H1 (cell line): ENCODE results near the gene FADS2. TPM values are rescaled to one million over a fixed set of nuclear protein-coding genes. Genes with fewer than 3 reads are reported as not detected.

Experiments used
- CTCF ChIA-PET: fragments of 300-600 bp; sonication (Branson Sonifier 250); formaldehyde crosslinking; loops from one replicate; lab custom pipeline; 2021; ENCODE audit not compliant: partially characterized antibody; lab: Charles Lee
- POLR2A ChIA-PET: fragments of 300-600 bp; sonication (Branson Sonifier 250); formaldehyde crosslinking; loops from one replicate; lab custom pipeline; 2021; ENCODE audit warnings: inconsistent platforms; ENCODE audit not compliant: partially characterized antibody; lab: Charles Lee
- DNase-seq, 2 experiments: peaks; one replicate each; pipeline versions ENCODE4 v3.0.0 to v3.0.0-alpha.2; 2010 to 2022; ENCODE audit warnings: low spot score in 2 of 2, low read depth in 1 of 2, mixed read lengths in 1 of 2
- FAIRE-seq: peaks from 2 replicates; lab custom pipeline; 2011; peaks lifted over from hg19 to GRCh38; lab: Jason Lieb, UNC
- H2AFZ ChIP-seq: 2 replicates; pipeline ENCODE4 v1.8.1; 2012; ENCODE audit warnings: low read length, inconsistent platforms
- H2AK5ac ChIP-seq: 2 replicates; pipeline ENCODE4 v1.6.1; 2013; ENCODE audit warnings: low read depth, low read length
- H2BK120ac ChIP-seq: replicated peaks from 2 replicates; pipeline ENCODE3; 2013; ENCODE audit warnings: low read depth, low read length, inconsistent platforms
- H2BK12ac ChIP-seq: 2 replicates; pipeline ENCODE4 v1.6.1; 2013; ENCODE audit warnings: low read depth, low read length
- H2BK15ac ChIP-seq: 2 replicates; pipeline ENCODE4 v1.6.1; 2013; ENCODE audit warnings: low read length
- H2BK20ac ChIP-seq: 2 replicates; pipeline ENCODE4 v1.6.1; 2013; ENCODE audit warnings: low read length
- H2BK5ac ChIP-seq: 2 replicates; pipeline ENCODE4 v1.6.1; 2013; ENCODE audit warnings: low read depth, low read length
- H3K14ac ChIP-seq: 2 replicates; pipeline ENCODE4 v1.6.1; 2013; ENCODE audit warnings: inconsistent platforms; ENCODE audit not compliant: insufficient read length
- H3K18ac ChIP-seq: 2 replicates; pipeline ENCODE4 v1.6.1; 2013; ENCODE audit warnings: low read length; ENCODE audit errors: extremely low read depth
- H3K23ac ChIP-seq: 2 replicates; pipeline ENCODE4 v1.6.1; 2013; ENCODE audit warnings: inconsistent platforms; ENCODE audit not compliant: insufficient read length
- H3K23me2 ChIP-seq: 2 replicates; pipeline ENCODE4 v1.6.1; 2013; ENCODE audit warnings: low read depth, low read length
- H3K27ac ChIP-seq: 2 replicates; pipeline ENCODE4 v1.6.1; 2011; ENCODE audit warnings: low read depth, low read length, inconsistent platforms
- H3K27me3 ChIP-seq, 4 experiments: replicated peaks in 1 of 4; 1 replicate in 1 of 4; 2 replicates in 3 of 4; pipeline versions ENCODE4 v1.6.1 to v1.8.1; 2011 to 2013; ENCODE audit warnings: low read length in 3 of 4, mild to moderate bottlenecking in 3 of 4, inconsistent platforms in 2 of 4, mixed read lengths in 2 of 4, moderate library complexity in 1 of 4; ENCODE audit not compliant: control insufficient read depth in 3 of 4, insufficient read depth in 3 of 4; ENCODE audit errors: extremely low read depth in 1 of 4
- H3K36me3 ChIP-seq, 4 experiments: 2 replicates each; pipeline versions ENCODE4 v1.6.1 to v1.8.1; 2011 to 2013; ENCODE audit warnings: mild to moderate bottlenecking in 4 of 4, low read length in 3 of 4, moderate library complexity in 2 of 4, control low read depth in 1 of 4, inconsistent platforms in 1 of 4; ENCODE audit not compliant: insufficient read depth in 4 of 4, control insufficient read depth in 2 of 4
- H3K4ac ChIP-seq: replicated peaks from 2 replicates; pipeline ENCODE3; 2013; ENCODE audit warnings: low read length, low read depth, mixed read lengths, inconsistent platforms; ENCODE audit not compliant: insufficient read length
- H3K4me1 ChIP-seq, 4 experiments: replicated peaks in 1 of 4; 1 replicate in 1 of 4; 2 replicates in 3 of 4; pipeline versions ENCODE4 v1.6.1 to v1.8.1; 2011 to 2013; ENCODE audit warnings: low read length in 3 of 4, inconsistent platforms in 2 of 4, mixed read lengths in 1 of 4; ENCODE audit not compliant: insufficient read depth in 4 of 4, control insufficient read depth in 3 of 4
- H3K4me2 ChIP-seq, 2 experiments: 2 replicates each; pipeline versions ENCODE4 v1.6.1 to v1.8.1; 2011 to 2013; ENCODE audit warnings: low read depth in 2 of 2, low read length in 2 of 2, control low read depth in 1 of 2, inconsistent platforms in 1 of 2, mild to moderate bottlenecking in 1 of 2; ENCODE audit not compliant: insufficient read depth in 1 of 2
- H3K4me3 ChIP-seq, 4 experiments: fragments of 200-600, 300-600 bp in 1 of 4; sonication (generic), shearing (Covaris generic), sonication (Bioruptor Twin) in 1 of 4; 2 replicates each; pipeline versions ENCODE4 v1.5.1 to v1.8.1; 2011 to 2016; ENCODE audit warnings: low read length in 4 of 4, low read depth in 3 of 4, control low read depth in 2 of 4, inconsistent platforms in 2 of 4, mild to moderate bottlenecking in 2 of 4, mixed read lengths in 1 of 4, moderate library complexity in 1 of 4; ENCODE audit not compliant: insufficient read depth in 2 of 4; ENCODE audit errors: extremely low read depth in 1 of 4
- H3K56ac ChIP-seq: replicated peaks from 2 replicates; pipeline ENCODE3; 2013; ENCODE audit warnings: low read depth, mild to moderate bottlenecking, mixed read lengths, low read length, inconsistent platforms; ENCODE audit not compliant: insufficient read length
- H3K79me1 ChIP-seq: 2 replicates; pipeline ENCODE4 v1.6.1; 2013; ENCODE audit warnings: low read depth, low read length, control low read depth
- H3K79me2 ChIP-seq, 2 experiments: 2 replicates each; pipeline versions ENCODE4 v1.6.1 to v1.8.1; 2012 to 2013; ENCODE audit warnings: low read length in 2 of 2, mild to moderate bottlenecking in 2 of 2, inconsistent platforms in 1 of 2; ENCODE audit not compliant: insufficient read depth in 2 of 2, control insufficient read depth in 1 of 2
- H3K9ac ChIP-seq, 4 experiments: replicated peaks in 1 of 4; 1 replicate in 1 of 4; 2 replicates in 3 of 4; pipeline versions ENCODE4 v1.6.1 to v1.8.1; 2011 to 2013; ENCODE audit warnings: low read depth in 3 of 4, low read length in 3 of 4, control low read depth in 2 of 4, mild to moderate bottlenecking in 2 of 4, moderate library complexity in 2 of 4, inconsistent platforms in 1 of 4; ENCODE audit errors: extremely low read depth in 1 of 4
- H3K9me3 ChIP-seq, 2 experiments: 2 replicates each; pipeline versions ENCODE4 v1.6.1 to v1.8.1; 2012 to 2013; ENCODE audit warnings: mild to moderate bottlenecking in 2 of 2, moderate library complexity in 2 of 2, control low read depth in 1 of 2, inconsistent platforms in 1 of 2, low read depth in 1 of 2, low read length in 1 of 2, mixed read lengths in 1 of 2; ENCODE audit not compliant: insufficient read depth in 2 of 2
- H4K20me1 ChIP-seq, 2 experiments: replicated peaks in 1 of 2; 2 replicates each; pipeline versions ENCODE3 to v1.8.1; 2011 to 2013; ENCODE audit warnings: inconsistent platforms in 2 of 2, low read length in 2 of 2, mild to moderate bottlenecking in 1 of 2; ENCODE audit not compliant: insufficient read depth in 2 of 2, control insufficient read depth in 1 of 2
- H4K5ac ChIP-seq: 2 replicates; pipeline ENCODE4 v1.6.1; 2013; ENCODE audit warnings: low read length, low read depth, mixed read lengths, inconsistent platforms; ENCODE audit not compliant: insufficient read length
- H4K8ac ChIP-seq: 2 replicates; pipeline ENCODE4 v1.8.0; 2013; ENCODE audit warnings: mild to moderate bottlenecking, moderate library complexity, low read length, inconsistent platforms; ENCODE audit not compliant: insufficient read depth; ENCODE audit errors: extremely low read depth
- H4K91ac ChIP-seq: replicated peaks from 2 replicates; pipeline ENCODE3; 2013; ENCODE audit warnings: low read length, mixed read lengths, inconsistent platforms; ENCODE audit not compliant: insufficient read length
- GABPA ChIP-seq: IDR thresholded peaks from 2 replicates; pipeline ENCODE4 v1.6.1; 2011; ENCODE audit warnings: mild to moderate bottlenecking, low read length, moderate library complexity, borderline replicate concordance; ENCODE audit not compliant: insufficient read depth
- WGBS, 2 experiments: shearing (Covaris generic) in 1 of 2; methylation state at CpG; one replicate each; pipeline versions ENCODE4 v1.1.6 to v1.1.7; 2013 to 2015; ENCODE audit warnings: low lambda C conversion rate in 2 of 2, mixed read lengths in 2 of 2, inconsistent platforms in 1 of 2, low coverage in 1 of 2, missing lambda C conversion rate in 1 of 2; ENCODE audit not compliant: insufficient replicate concordance in 2 of 2, insufficient coverage in 1 of 2, insufficient read length in 1 of 2; ENCODE audit errors: extremely low coverage in 1 of 2, missing lambda C conversion rate in 1 of 2; 5-methylcytosine and 5-hydroxymethylcytosine counted together
- polyA plus RNA-seq, 7 experiments: library from polyadenylated mRNA; depleted of rRNA in 3 of 7; stranded (reverse) in 5 of 7; unstranded in 2 of 7; fragments of >200 nt in 5 of 7; fragments of 200-250 nt in 2 of 7; gene quantifications; 1 replicate in 5 of 7; 2 replicates in 1 of 7; 4 replicates in 1 of 7; pipeline versions ENCODE4 v1.2.1 to v1.2.3, GENCODE V29; 2011 to 2013; ENCODE audit warnings: missing spikeins in 2 of 7, mixed read lengths in 2 of 7
- total RNA-seq: library from RNA; stranded (reverse); fragmentation: NEBNext Ultra II Directional; extraction: Animal tissue kit (Norgen Biotek cat#: 25700); gene quantifications from 2 replicates; pipeline ENCODE4 v1.2.1, GENCODE V29; 2021

FADS2 gene
- total and polyA plus RNA-seq, 2 of the 8 experiments (the other 6 are each of a cell fraction or from before 2014, with no cell fraction given), result 499 to 701 TPM

- peaks cover 7 to 10% of the 10 kb centered on the region in 2 experiments for H4K20me1 ChIP-seq
- 95% methylated on average over 18 of the region's 18 CpGs; no CpG with 5 or more reads in 1 of the 2 experiments for WGBS, 2 experiments
- H3K27ac ChIP-seq, result no peak overlapping the region
- H3K27me3 ChIP-seq, result no peaks in the 10 kb centered on the region
- no peak overlapping the region for H2BK20ac ChIP-seq
- H2AFZ ChIP-seq, result no peak overlapping the region
- H3K23ac ChIP-seq, result no peak overlapping the region
- H3K4me2 ChIP-seq, result no peak overlapping the region
- H2BK12ac ChIP-seq, result no peak overlapping the region
- H2AK5ac ChIP-seq, result no peak overlapping the region
- H3K9ac ChIP-seq, result no peak overlapping the region
- H3K4me3 ChIP-seq, result no peak overlapping the region
- H3K14ac ChIP-seq, result no peak overlapping the region
- no peak for DNase-seq
- no peak overlapping the region for H4K5ac ChIP-seq
- H3K79me2 ChIP-seq, result no peaks in the 10 kb centered on the region
- no peaks in the 10 kb centered on the region for H3K9me3 ChIP-seq
- no peak overlapping the region for H3K4ac ChIP-seq
- H2BK15ac ChIP-seq, result no peak overlapping the region
- H2BK5ac ChIP-seq, result no peak overlapping the region; the same call in 1 of the 2 replicates
- ChIA-PET POLR2A (interaction anchor here (0.6 to 1.1 kb wide), 2 partner anchors 9 to 16 kb away, joined by 3 read pairs; no protein-coding TSS in a partner anchor), CTCF (interaction anchor here (1.2 to 1.8 kb wide), 4 partner anchors 8 to 66 kb away, joined by 3 to 7 read pairs (median 5); no protein-coding TSS in a partner anchor)
- no peak overlapping the region for H3K56ac ChIP-seq
- no peak overlapping the region for H2BK120ac ChIP-seq
- H4K8ac ChIP-seq, result peak overlapping the region; percentile 8
- no peak overlapping the region for H3K18ac ChIP-seq
- H3K23me2 ChIP-seq, result no peaks in the 10 kb centered on the region
- H3K36me3 ChIP-seq, result peaks cover 23 to 70% (median 46%) of the 10 kb centered on the region in 4 experiments
- no peak overlapping the region for H4K91ac ChIP-seq
- no peak for FAIRE-seq
- no peaks in the 10 kb centered on the region for H3K4me1 ChIP-seq
- no peaks in the 10 kb centered on the region for H3K79me1 ChIP-seq
- TF ChIP-seq GABPA, result no peak
Observed at GRCh38 chr11:61862714-61863547, 34.8 kb downstream of the FADS2 start.
